Large intestine (tissue), 3 donors: ENCODE results near the gene FOXK1. TPM values are rescaled to one million over a fixed set of nuclear protein-coding genes. Genes with fewer than 3 reads are reported as not detected.

Experiments
- DNase-seq, 2 donors: peaks; one replicate each; pipeline versions ENCODE4 v3.0.0 to v3.0.0-alpha.2; 2013
- H3K27ac ChIP-seq: one replicate; pipeline ENCODE4 v1.5.1; 2013; ENCODE audit warnings: low read length
- H3K27me3 ChIP-seq: 2 replicates; pipeline ENCODE4 v1.6.1; 2013; ENCODE audit warnings: low read length; ENCODE audit not compliant: control insufficient read depth, insufficient read depth
- H3K36me3 ChIP-seq: 2 replicates; pipeline ENCODE4 v1.6.1; 2013; ENCODE audit warnings: low read length; ENCODE audit not compliant: control insufficient read depth, insufficient read depth
- H3K4me1 ChIP-seq: one replicate; pipeline ENCODE4 v1.6.1; 2013; ENCODE audit warnings: low read length; ENCODE audit not compliant: control insufficient read depth, insufficient read depth
- H3K4me3 ChIP-seq: one replicate; pipeline ENCODE4 v1.5.1; 2013; ENCODE audit warnings: low read length
- H3K9me3 ChIP-seq: one replicate; pipeline ENCODE4 v1.6.1; 2013; ENCODE audit warnings: mild to moderate bottlenecking, low read depth, low read length, moderate library complexity; ENCODE audit not compliant: control insufficient read depth
- WGBS: methylation state at CpG from one replicate; pipeline ENCODE4 v1.1.5; 2013; ENCODE audit warnings: low lambda C conversion rate; ENCODE audit not compliant: insufficient coverage; 5-methylcytosine and 5-hydroxymethylcytosine counted together
- polyA plus RNA-seq: library from polyadenylated mRNA; unstranded; fragments of 120-200 nt; gene quantifications from one replicate; pipeline ENCODE4 v1.2.1, GENCODE V29; 2013

Gene FOXK1
- polyA plus RNA-seq, 1 donor: 11.6 TPM

GRCh38 chr7:4774658-4775249 lies 92.7 kb downstream of the FOXK1 start:
- peaks cover 13% of the 10 kb centered on the region for H3K4me1 ChIP-seq
- H3K36me3 ChIP-seq: peaks cover 4% of the 10 kb centered on the region
- no peaks in the 10 kb centered on the region for H3K27me3 ChIP-seq
- H3K27ac ChIP-seq: peak overlapping the region; percentile 83
- WGBS: no CpG with 5 or more reads among the region's 24 CpGs
- H3K4me3 ChIP-seq: peak overlapping the region; percentile 97
- H3K9me3 ChIP-seq: no peaks in the 10 kb centered on the region
- DNase-seq: no peak

- no CpG with 5 or more reads among the region's 55 CpGs for WGBS
- Histone ChIP-seq H3K4me1 (peaks cover 13% of the 10 kb centered on the region), H3K27ac (peak within 1 kb of the TSS; percentile 83), H3K36me3 (peaks cover 7% of the 10 kb centered on the region), H3K4me3 (peak within 1 kb of the TSS; percentile 97), H3K9me3 (no peaks in the 10 kb centered on the region), H3K27me3 (no peaks in the 10 kb centered on the region)
- DNase-seq: peak; percentile 98
Observed at GRCh38 chr7:4775250-4775847, 93.3 kb downstream of the FOXK1 start, which contains the start of gene AP5Z1. AP5Z1 (plus strand) TSS chr7:4775623; CDS start chr7:4775716, 93 bp downstream.

- Histone ChIP-seq H3K27ac (peak overlapping the region; percentile 83), H3K36me3 (peaks cover 12% of the 10 kb centered on the region), H3K4me1 (peaks cover 13% of the 10 kb centered on the region), H3K9me3 (no peaks in the 10 kb centered on the region), H3K27me3 (no peaks in the 10 kb centered on the region), H3K4me3 (peak overlapping the region; percentile 97)
- no peak for DNase-seq
- no CpG with 5 or more reads among the region's 32 CpGs for WGBS
Observed at GRCh38 chr7:4775848-4776623, 93.9 kb downstream of the FOXK1 start.

- WGBS: 100% methylated on average over 4 of the region's 5 CpGs
- DNase-seq: no peak
- H3K4me1 ChIP-seq: peaks cover 11% of the 10 kb centered on the region
- H3K9me3 ChIP-seq: no peaks in the 10 kb centered on the region
- H3K27me3 ChIP-seq: no peaks in the 10 kb centered on the region
- H3K36me3 ChIP-seq: peaks cover 39% of the 10 kb centered on the region
- no peak overlapping the region for H3K4me3 ChIP-seq
- no peak overlapping the region for H3K27ac ChIP-seq
Observed at GRCh38 chr7:4779118-4779517, 97.0 kb downstream of the FOXK1 start.

DNA sequence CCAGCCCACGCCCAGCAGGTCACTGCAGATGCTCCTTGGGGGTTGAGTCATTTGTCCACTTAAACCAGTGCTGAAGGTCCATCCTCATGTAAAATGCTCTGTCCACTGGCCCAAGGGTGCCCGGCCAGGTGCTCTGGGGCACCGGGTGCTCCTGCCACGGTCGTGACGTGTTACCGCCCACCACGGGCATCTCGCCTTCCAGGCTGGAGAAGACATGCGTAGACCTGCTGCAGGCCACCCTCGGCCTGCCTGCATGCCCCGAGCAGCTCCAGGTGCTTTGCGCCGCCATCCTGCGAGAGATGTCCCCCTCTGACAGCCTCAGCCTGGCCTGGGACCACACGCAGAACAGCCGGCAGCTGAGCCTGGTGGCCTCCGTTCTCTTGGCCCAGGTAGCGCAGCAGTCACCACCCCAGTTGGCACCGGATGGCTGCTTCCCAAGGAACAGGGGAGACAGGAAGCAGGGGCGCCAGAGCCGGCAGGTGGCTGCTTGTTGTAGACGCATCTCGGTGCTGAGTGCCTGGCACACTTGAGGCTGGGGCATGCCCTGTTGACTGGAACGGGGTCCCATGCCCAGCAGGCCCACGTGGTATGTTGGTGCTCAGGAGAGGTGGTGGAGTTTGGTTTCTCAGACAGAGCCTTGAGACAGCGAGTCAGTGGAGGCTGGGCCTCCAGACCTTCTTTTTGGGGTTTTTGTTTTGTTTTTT lies 99.4 kb downstream of the FOXK1 start:
- no peaks in the 10 kb centered on the region for H3K27me3 ChIP-seq
- peaks cover 4% of the 10 kb centered on the region for H3K4me1 ChIP-seq
- no peak overlapping the region for H3K27ac ChIP-seq
- no CpG with 5 or more reads among the region's 27 CpGs for WGBS
- H3K4me3 ChIP-seq: no peak overlapping the region
- no peak for DNase-seq
- peaks cover 62% of the 10 kb centered on the region for H3K36me3 ChIP-seq
- no peaks in the 10 kb centered on the region for H3K9me3 ChIP-seq

DNA sequence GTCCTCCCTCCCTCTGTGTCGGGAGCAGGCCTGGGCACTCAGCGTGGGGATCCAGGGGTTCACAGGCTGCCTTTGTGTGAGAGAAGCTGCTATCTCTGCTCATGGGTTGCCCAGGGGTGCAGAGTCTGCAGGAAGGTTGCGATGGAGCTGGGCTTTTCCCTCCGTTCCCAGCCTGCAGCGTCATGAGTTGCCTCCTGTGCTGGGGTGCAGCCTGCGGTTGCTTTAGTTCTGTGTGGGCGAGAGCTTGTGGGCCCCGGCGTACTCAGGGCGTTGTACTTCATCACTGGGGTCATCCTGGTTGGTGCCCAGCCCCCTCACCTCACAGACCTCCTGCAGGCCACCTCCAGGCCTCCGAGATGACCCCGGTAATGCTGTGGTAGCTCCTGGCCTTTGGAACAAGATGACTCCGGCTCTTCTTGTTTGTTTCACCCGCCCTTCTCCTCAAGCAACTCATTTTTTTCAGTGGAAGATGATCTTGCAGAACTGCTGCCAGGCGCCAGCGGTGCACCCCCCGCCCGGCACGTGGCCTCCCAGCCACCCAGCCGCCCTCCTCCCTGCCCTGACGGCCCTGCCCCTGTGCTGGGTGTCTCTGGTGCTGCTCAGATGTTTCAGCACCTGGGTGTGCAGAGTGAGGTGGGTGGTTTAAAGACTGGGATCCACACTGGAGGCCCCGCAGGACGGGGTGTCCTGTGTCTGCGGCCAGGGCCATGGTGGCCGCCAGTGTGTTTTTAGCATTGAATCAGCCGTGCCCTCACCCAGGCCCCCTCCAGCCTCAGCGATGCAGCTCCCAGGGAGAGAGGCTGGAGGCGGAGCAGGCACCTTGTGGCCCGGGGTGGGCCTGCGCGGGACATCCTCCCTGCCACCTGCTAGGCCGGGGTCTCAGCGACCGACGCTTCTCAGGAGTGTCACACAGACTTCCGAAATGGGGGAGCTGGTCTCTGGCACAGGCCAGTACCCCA lies 100.5 kb downstream of the FOXK1 start:
- Histone ChIP-seq H3K4me3 (no peak overlapping the region), H3K9me3 (no peaks in the 10 kb centered on the region), H3K4me1 (no peaks in the 10 kb centered on the region), H3K27ac (no peak overlapping the region), H3K27me3 (no peaks in the 10 kb centered on the region), H3K36me3 (peaks cover 70% of the 10 kb centered on the region)
- DNase-seq: no peak
- no CpG with 5 or more reads among the region's 36 CpGs for WGBS

DNA sequence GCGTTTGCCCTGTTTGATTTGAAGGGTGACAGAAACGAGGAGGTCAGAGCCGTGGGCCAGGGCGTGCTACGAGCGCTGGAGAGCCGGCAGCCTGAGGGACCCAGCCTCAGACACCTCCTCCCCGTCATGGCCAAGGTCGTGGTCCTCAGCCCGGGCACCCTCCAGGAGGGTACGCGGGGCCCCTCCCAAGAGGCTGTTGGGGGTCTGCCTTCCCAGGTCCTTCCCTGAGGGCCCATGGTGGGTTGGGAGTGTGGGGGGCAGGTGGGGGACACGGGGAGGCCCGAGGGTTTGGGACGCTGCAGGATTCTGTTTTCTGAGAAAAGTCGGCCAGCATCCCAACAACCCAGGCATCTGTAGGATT lies 101.2 kb downstream of the FOXK1 start:
- no CpG with 5 or more reads among the region's 16 CpGs for WGBS
- Histone ChIP-seq H3K9me3 (no peaks in the 10 kb centered on the region), H3K4me1 (no peaks in the 10 kb centered on the region), H3K4me3 (no peak overlapping the region), H3K27ac (no peak overlapping the region), H3K36me3 (peaks cover 76% of the 10 kb centered on the region), H3K27me3 (no peaks in the 10 kb centered on the region)
- DNase-seq: no peak

GRCh38 chr7:4783762-4784351 lies 101.8 kb downstream of the FOXK1 start:
- no peaks in the 10 kb centered on the region for H3K4me1 ChIP-seq
- DNase-seq: no peak
- no peak overlapping the region for H3K4me3 ChIP-seq
- no peaks in the 10 kb centered on the region for H3K9me3 ChIP-seq
- H3K27me3 ChIP-seq: no peaks in the 10 kb centered on the region
- WGBS: no CpG with 5 or more reads among the region's 40 CpGs
- H3K36me3 ChIP-seq: peaks cover 82% of the 10 kb centered on the region
- H3K27ac ChIP-seq: no peak overlapping the region

GRCh38 chr7:4784799-4785198 lies 102.7 kb downstream of the FOXK1 start:
- Histone ChIP-seq H3K36me3 (peaks cover 90% of the 10 kb centered on the region), H3K4me3 (no peak overlapping the region), H3K27me3 (no peaks in the 10 kb centered on the region), H3K4me1 (no peaks in the 10 kb centered on the region), H3K27ac (no peak overlapping the region), H3K9me3 (no peaks in the 10 kb centered on the region)
- WGBS: no CpG with 5 or more reads among the region's 19 CpGs
- DNase-seq: no peak
